H1 (cell line): ENCODE results near the gene NUPR1.

Experiments used
- EP300 ChIP-seq, 2 experiments: IDR thresholded peaks; 1 replicate in 1 of 2; 2 replicates in 1 of 2; pipeline ENCODE4 v1.6.1; 2011 to 2012; ENCODE audit warnings: low read depth in 2 of 2, low read length in 2 of 2, mild to moderate bottlenecking in 2 of 2, borderline replicate concordance in 1 of 2, inconsistent platforms in 1 of 2, moderate library complexity in 1 of 2
- POLR2A ChIP-seq, 2 experiments: IDR thresholded peaks; 1 replicate in 1 of 2; 2 replicates in 1 of 2; pipeline ENCODE4 v1.6.1; 2011; ENCODE audit warnings: low read depth in 2 of 2, low read length in 2 of 2, mild to moderate bottlenecking in 2 of 2; ENCODE audit errors: control extremely low read depth in 1 of 2
- YY1 ChIP-seq: IDR thresholded peaks from 2 replicates; pipeline ENCODE4 v1.6.1; 2011; ENCODE audit warnings: low read depth, mild to moderate bottlenecking, low read length

DNA sequence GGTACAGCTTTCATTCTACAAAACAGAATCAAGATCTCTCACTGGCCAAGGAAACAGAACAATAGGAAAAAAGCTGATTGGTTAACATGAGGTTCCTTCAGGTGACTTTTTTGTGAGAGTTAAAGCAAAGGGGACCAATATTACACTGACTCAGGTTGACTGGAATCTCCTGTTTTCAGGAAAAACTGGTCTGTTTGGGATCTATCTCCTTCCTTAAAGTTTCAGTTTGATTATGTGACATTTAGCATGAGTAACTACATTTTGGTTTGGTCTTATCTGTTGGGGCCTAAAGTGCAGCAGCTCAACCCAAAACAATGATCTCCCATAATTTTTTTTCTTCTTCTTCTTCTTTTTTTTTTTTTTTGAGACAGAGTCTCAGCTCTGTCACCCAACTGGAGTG, 9.7 kb downstream of the NUPR1 start:
- TF ChIP-seq EP300 (IDR thresholded peaks at IDR 0.05; ENCODE audit: borderline replicate concordance in 1 of 2, low read depth in 2 of 2, low read length in 2 of 2) (no peak), YY1 (no peak), POLR2A (IDR thresholded peaks at IDR 0.05; ENCODE audit: control extremely low read depth in 1 of 2, low read depth in 2 of 2, low read length in 2 of 2) (no peak)
